Ascending aorta (tissue), 2 donors: ENCODE results near the gene SH3D21. TPM values are rescaled to one million over a fixed set of nuclear protein-coding genes. Genes with fewer than 3 reads are reported as not detected.

ENCODE experiments used
- DNase-seq, 2 donors: peaks; one replicate each; pipeline ENCODE4 v3.0.0-alpha.2; 2019; ENCODE audit warnings: low spot score in 2 of 2
- H3K27ac ChIP-seq, 2 donors: fragments of 200-600 bp; sonication (generic); one replicate each; pipeline ENCODE4 v1.5.1; 2016 to 2017; ENCODE audit warnings: mild to moderate bottlenecking in 1 of 2
- H3K27me3 ChIP-seq: fragments of 200-600 bp; sonication (generic); one replicate; pipeline ENCODE4 v1.5.1; 2017
- H3K36me3 ChIP-seq, 2 donors: fragments of 200-600 bp; sonication (generic); one replicate each; pipeline ENCODE4 v1.5.1; 2016
- H3K4me1 ChIP-seq, 2 donors: fragments of 200-600 bp; sonication (generic); one replicate each; pipeline ENCODE4 v1.5.1; 2016 to 2017; ENCODE audit warnings: mild to moderate bottlenecking in 1 of 2
- H3K4me3 ChIP-seq, 2 donors: fragments of 200-600 bp; sonication (generic); one replicate each; pipeline ENCODE4 v1.5.1; 2016 to 2017; ENCODE audit warnings: mild to moderate bottlenecking in 1 of 2
- H3K9me3 ChIP-seq, 2 donors: fragments of 200-600 bp; sonication (generic); one replicate each; pipeline ENCODE4 v1.5.1; 2016
- CTCF ChIP-seq, 3 experiments: fragments of 200-600 bp in 2 of 3; fragments of 450-650 bp in 1 of 3; sonication (generic) in 2 of 3; IDR thresholded peaks; one replicate each; pipeline ENCODE4 v1.5.1; 2016 to 2019; ENCODE audit warnings: antibody characterized with exemption in 3 of 3, mild to moderate bottlenecking in 1 of 3, moderate library complexity in 1 of 3
- intact Hi-C: fragments of 100-400 bp; cut with DNase I; formaldehyde crosslinking; loops from one replicate; pipeline ENCODE4 v1.15.1; 2023
- total RNA-seq: library from RNA; depleted of rRNA; stranded (reverse); fragments of >200 nt; gene quantifications from one replicate; pipeline ENCODE4 v1.1.0, GENCODE V29; 2016

SH3D21 gene
- total RNA-seq, 1 donor from 2014 or later = 1.3 TPM

- TF ChIP-seq CTCF (IDR thresholded peaks at IDR 0.05) = no peak
- Histone ChIP-seq H3K9me3 (no peaks in the 10 kb centered on the region), H3K27me3 (no peaks in the 10 kb centered on the region), H3K4me3 (peak overlapping the region; percentile 68 to 75), H3K27ac (peak overlapping the region; percentile 91 to 98), H3K4me1 (peaks cover 14 to 29% of the 10 kb centered on the region in 2 donors), H3K36me3 (no peaks in the 10 kb centered on the region)
- intact Hi-C loops = loop anchor here (5.0 kb wide), 2 partner anchors 63 to 1788 kb away; partner anchors contain the start of gene STK40
- no peak for DNase-seq
These were observed 18.2 kb downstream of the SH3D21 start for GRCh38 chr1:36324353-36324703.

DNA sequence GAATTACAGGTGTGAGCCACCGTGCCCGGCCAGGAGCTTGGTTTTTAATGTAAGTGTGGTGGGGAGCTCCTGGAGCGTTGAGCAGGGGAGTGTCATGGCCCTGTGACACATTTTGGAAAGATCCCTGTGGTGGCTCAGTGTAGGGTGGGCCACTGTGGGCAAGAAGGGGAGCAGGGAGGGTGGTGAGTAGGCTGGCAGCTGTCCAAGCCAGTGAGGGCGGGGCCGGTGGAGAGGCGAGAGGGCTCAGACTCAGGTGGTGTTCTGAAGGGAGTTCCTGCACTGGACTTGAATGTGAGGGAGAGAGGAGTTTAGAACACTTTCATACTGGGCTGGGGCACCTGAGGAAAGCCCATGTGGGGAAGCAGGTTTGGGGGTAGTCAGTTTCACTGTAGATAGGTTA, 20.3 kb downstream of the SH3D21 start:
- no peak for TF ChIP-seq CTCF (IDR thresholded peaks at IDR 0.05)

GRCh38 chr1:36327421-36328087, 21.4 kb downstream of the SH3D21 start:
- no peak overlapping the region for H3K27ac ChIP-seq
- no peaks in the 10 kb centered on the region for H3K27me3 ChIP-seq
- TF ChIP-seq CTCF (IDR thresholded peaks at IDR 0.05) = no peak
- intact Hi-C loops = no loop called here
- H3K4me3 ChIP-seq = no peak overlapping the region
- peaks cover 6 to 8% of the 10 kb centered on the region in 2 donors for H3K4me1 ChIP-seq
- DNase-seq = no peak
- no peaks in the 10 kb centered on the region for H3K9me3 ChIP-seq
- no peaks in the 10 kb centered on the region for H3K36me3 ChIP-seq

More for the DNA sequence above, 20.3 kb downstream of the SH3D21 start:
- intact Hi-C loops = no loop called here
- Histone ChIP-seq H3K4me3 (no peak overlapping the region), H3K36me3 (no peaks in the 10 kb centered on the region), H3K27ac (no peak overlapping the region), H3K27me3 (no peaks in the 10 kb centered on the region), H3K9me3 (no peaks in the 10 kb centered on the region), H3K4me1 (peaks cover 11 to 16% of the 10 kb centered on the region in 2 donors)
- no peak for DNase-seq

GRCh38 chr1:36328088-36328480, 21.9 kb downstream of the SH3D21 start:
- Histone ChIP-seq H3K9me3 (no peaks in the 10 kb centered on the region), H3K36me3 (no peaks in the 10 kb centered on the region), H3K27me3 (no peaks in the 10 kb centered on the region), H3K27ac (no peak overlapping the region), H3K4me1 (peaks cover 6 to 7% of the 10 kb centered on the region in 2 donors), H3K4me3 (no peak overlapping the region)
- no peak for TF ChIP-seq CTCF (IDR thresholded peaks at IDR 0.05)
- intact Hi-C loops = no loop called here
- no peak for DNase-seq

DNA sequence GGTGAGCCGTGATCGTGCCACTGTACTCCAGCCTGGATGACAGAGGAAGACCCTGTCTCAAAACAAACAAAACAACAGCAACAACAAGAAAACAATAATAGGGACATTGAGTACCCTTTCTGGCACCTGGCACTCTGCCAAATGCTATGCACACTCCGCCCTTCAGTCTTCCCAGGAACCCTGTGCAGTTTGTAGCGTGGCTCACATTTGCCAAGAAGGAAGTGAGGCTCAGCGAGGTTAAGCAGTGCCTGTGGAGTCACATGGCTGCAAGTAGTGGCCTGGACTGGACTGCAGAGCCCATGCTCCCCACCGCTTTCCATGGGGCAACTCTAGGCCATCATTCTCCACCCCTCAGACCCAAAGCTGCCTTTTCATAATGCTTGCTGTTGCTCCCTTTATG, 22.5 kb downstream of the SH3D21 start:
- intact Hi-C loops = no loop called here
- DNase-seq = no peak

More for the DNA sequence above, 22.5 kb downstream of the SH3D21 start:
- Histone ChIP-seq H3K4me1 (peaks cover 6 to 7% of the 10 kb centered on the region in 2 donors), H3K9me3 (no peaks in the 10 kb centered on the region), H3K4me3 (no peak overlapping the region), H3K27ac (no peak overlapping the region), H3K27me3 (no peaks in the 10 kb centered on the region), H3K36me3 (no peaks in the 10 kb centered on the region)
- no peak for TF ChIP-seq CTCF (IDR thresholded peaks at IDR 0.05)
